SKM-1 (cell line): ENCODE data around the gene TRIM71.
"Not testable (repeated sequence)": the region's sequence is repeated elsewhere in the genome, so short reads cannot be mapped to it uniquely, and the experiment has no call there.

Experiments used
- DNase-seq: peaks from one replicate; lab custom pipeline; 2025; ENCODE audit not compliant: unreplicated experiment; lab: John Stamatoyannopoulos, UW

The TRIM71 gene

GRCh38 chr3:32922078-32922477 lies 104.3 kb downstream of the TRIM71 start:
- no peak for DNase-seq

DNA sequence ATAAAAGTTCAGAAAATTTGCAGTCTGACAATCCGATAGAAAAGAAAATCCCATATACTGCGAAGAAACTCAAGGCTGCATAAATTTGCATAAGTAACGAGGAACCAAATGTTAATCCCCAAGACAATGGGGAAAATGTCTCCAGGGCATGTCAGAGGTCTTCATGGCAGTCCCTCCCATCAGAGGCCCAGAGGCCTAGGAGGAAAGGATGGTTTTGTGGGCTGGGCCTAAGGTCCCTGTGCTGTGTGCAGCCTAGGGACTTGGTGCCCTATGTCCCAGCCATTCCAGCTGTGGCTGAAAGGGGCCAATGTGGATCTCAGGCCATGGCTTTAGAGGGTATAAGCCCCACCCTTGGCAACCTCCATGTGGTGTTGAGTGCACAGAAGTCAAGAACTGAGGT lies 112.4 kb downstream of the TRIM71 start:
- DNase-seq = no peak

DNA sequence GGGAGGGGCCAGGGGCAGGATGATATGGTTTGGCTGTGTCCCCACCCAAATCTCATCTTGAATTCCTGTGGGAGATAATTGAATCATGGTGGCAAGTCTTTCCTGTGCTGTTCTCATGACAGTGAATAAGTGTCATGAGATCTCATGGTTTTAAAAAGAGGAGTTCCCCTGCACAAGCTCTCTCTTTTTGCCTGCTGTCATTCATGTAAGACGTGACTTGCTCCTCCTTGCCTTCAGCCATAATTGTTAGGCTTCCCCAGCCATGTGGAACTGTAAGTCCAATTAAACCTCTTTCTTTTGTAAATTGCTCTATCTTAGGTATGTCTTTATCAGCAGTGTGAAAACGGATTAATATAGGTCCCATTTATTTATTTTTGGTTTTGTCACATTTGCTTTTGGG lies 113.5 kb downstream of the TRIM71 start:
- DNase-seq = not testable (repeated sequence)

- DNase-seq = no peak
These were observed 116.4 kb downstream of the TRIM71 start for GRCh38 chr3:32934150-32934742.

- DNase-seq = no peak
These were observed 119.5 kb downstream of the TRIM71 start for GRCh38 chr3:32937331-32937730.

GRCh38 chr3:32939531-32940284 lies 121.9 kb downstream of the TRIM71 start:
- DNase-seq = not testable (repeated sequence)

GRCh38 chr3:32940726-32941125 lies 122.9 kb downstream of the TRIM71 start:
- no peak for DNase-seq

GRCh38 chr3:32945136-32945535 lies 127.3 kb downstream of the TRIM71 start:
- DNase-seq = no peak

DNA sequence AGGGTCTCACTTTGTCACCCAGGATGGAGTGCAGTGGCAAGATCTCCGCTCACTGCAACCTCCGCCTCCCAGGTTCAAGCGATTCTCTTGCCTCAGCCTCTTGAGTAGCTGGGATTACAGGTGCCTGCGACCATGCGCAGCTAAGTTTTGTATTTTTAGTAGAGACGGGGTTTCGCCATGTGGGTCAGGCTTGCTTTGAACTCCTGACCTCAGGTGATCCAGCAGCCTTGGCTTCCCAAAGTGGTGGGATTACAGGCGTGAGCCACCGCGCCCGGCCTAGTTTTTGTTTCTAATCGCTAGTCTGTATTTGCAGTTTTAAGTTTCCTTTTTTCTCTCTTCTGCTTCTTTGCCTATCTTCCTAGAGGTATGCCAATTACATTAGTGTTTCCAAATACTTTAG lies 127.8 kb downstream of the TRIM71 start:
- DNase-seq = not testable (repeated sequence)

DNA sequence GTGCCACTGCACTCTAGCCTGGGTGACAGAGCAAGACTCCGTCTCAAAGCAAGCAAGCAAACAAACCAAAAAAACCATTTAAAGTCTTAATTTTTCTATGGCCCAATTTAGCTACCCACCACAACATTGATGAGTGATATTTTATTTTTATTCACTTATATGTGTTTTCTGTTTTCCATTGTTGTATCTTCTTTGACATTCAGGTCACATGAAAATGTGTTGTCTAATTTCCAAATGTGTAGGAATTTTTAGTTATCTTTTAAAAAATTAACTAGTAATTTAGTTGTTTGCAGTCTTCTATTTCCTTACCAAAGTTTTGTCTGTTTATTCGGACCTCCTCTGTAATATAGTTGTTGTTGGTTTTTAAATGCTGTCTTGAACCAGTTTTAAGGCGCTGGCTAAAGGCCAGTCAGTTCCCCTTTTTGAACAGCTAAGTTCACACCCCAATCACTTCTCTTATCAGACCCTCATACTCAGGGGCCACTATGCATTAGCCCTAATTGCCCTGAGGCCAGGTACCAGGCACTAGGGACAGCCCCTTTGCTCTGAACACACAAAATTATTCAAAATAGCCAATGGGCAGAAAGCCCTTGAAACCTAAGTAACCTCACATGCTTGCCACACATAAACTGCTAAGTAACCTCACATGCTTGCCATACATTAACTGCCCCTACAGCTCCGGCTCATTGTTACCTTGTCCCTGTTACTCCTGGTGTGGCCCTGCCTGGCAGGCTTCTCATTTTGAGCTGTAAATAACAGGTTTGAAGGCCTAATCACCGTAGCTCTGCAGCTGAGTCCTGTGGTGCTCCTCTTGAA lies 129.4 kb downstream of the TRIM71 start:
- DNase-seq = no peak
